ENCODE data around the gene LYSET.

DNA sequence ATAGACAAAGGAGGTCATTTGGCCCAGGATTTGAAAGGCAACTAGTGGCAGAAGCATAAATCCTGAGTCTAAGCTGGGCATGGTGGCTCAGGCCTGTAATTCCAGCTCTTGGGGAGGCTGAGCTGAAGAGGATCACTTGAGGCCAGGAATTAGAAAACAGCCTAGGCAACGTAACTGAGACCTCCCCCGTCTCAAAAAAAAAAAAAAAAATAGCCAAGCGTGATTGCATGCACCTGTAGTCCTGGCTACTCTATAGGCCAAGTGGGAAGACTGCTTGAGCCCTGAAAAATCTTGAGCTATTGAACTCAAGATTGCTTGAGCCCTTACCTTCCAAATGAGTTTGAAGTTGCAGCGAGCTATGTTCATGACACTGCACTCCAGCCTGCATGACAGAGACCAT, 13.9 kb downstream of the LYSET start:
- TF ChIP-seq, protein P1, sequence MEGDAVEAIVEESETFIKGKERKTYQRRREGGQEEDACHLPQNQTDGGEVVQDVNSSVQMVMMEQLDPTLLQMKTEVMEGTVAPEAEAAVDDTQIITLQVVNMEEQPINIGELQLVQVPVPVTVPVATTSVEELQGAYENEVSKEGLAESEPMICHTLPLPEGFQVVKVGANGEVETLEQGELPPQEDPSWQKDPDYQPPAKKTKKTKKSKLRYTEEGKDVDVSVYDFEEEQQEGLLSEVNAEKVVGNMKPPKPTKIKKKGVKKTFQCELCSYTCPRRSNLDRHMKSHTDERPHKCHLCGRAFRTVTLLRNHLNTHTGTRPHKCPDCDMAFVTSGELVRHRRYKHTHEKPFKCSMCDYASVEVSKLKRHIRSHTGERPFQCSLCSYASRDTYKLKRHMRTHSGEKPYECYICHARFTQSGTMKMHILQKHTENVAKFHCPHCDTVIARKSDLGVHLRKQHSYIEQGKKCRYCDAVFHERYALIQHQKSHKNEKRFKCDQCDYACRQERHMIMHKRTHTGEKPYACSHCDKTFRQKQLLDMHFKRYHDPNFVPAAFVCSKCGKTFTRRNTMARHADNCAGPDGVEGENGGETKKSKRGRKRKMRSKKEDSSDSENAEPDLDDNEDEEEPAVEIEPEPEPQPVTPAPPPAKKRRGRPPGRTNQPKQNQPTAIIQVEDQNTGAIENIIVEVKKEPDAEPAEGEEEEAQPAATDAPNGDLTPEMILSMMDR (IDR thresholded peaks at IDR 0.05): no peak
- TF ChIP-seq POLR2A (IDR thresholded peaks at IDR 0.05): no peak
